ENCODE measurements around the gene SH3BP5L. TPM values are rescaled to one million over a fixed set of nuclear protein-coding genes. Genes with fewer than 3 reads are reported as not detected.
"Not testable (repeated sequence)": the region's sequence is repeated elsewhere in the genome, so short reads cannot be mapped to it uniquely, and the experiment has no call there.

The SH3BP5L gene
- total and polyA plus RNA-seq, 2 experiments from 2014 or later = 2.8 to 26.1 TPM

DNA sequence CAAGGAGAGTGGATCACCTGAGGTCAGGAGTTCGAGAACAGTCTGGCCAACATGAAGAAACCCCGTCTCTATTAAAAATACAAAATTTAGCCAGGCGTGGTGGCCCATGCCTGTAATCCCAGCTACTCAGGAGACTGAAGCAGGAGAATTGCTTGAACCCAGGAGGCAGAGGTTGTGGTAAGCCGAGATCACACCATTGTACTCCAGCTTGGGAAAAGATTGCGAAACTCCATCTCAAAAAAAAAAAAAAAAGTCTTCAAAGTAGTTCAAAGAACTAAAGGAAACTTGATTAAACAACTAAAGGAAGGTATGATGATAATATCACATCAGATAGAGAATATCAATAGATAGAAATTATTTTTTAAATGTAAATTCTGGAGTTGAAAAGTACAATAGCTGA, 31.1 kb downstream of the SH3BP5L start:
- H3K4me3 ChIP-seq; H3K27ac Mint-ChIP-seq; H3K4me1 Mint-ChIP-seq; H3K4me3 Mint-ChIP-seq; H4K20me1 ChIP-seq (replicated peaks; ENCODE audit: insufficient read depth); H3K27me3 Mint-ChIP-seq (ENCODE audit: insufficient read depth, low read depth, poor library complexity); ATAC-seq; H3K36me3 ChIP-seq (ENCODE audit: insufficient read depth); H3K27me3 ChIP-seq (ENCODE audit: insufficient read depth); H3F3A ChIP-seq (replicated peaks; ENCODE audit: low read depth); H3K27ac ChIP-seq (ENCODE audit: low read depth); H3K9me2 ChIP-seq (ENCODE audit: insufficient read depth); H3K79me2 ChIP-seq (replicated peaks; ENCODE audit: insufficient read depth); H2AFZ ChIP-seq; H3K4me2 ChIP-seq; H3K4me1 ChIP-seq (ENCODE audit: insufficient read depth); DNase-seq (ENCODE audit: low spot score): not testable (repeated sequence)
- H3K36me3 Mint-ChIP-seq (ENCODE audit: low read depth) = peaks cover 15% of the 10 kb centered on the region
- H3K9me3 Mint-ChIP-seq = peaks cover 95% of the 10 kb centered on the region

DNA sequence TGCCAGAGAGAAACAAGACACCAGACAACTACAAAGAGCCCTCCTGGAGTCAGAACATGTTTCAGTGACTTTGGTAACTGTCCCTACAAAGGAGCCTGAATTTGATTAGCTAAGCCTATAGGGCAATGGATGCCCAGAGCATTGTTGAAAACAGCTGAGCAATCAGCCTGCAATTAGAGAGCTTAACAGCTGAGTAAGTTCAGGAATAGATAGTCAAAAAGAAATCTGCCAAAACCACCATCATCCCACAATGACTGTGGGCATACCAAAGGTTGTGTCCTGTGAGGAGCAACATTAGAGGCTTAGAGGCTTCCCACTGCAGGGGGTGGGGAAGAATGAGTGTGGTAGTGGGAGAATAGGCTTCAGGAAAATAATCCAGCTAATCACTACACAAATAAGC, 32.1 kb downstream of the SH3BP5L start:
- no peak overlapping the region for H3K27ac Mint-ChIP-seq
- no peak overlapping the region for H2AFZ ChIP-seq
- H3K4me3 ChIP-seq = no peak overlapping the region
- DNase-seq (ENCODE audit: low spot score) (no peak), ATAC-seq (no peak)
- no peak overlapping the region for H3K4me2 ChIP-seq
- H3K4me1 Mint-ChIP-seq = no peaks in the 10 kb centered on the region
- no peak overlapping the region for H3K27ac ChIP-seq (ENCODE audit: low read depth)
- no peaks in the 10 kb centered on the region for H3K79me2 ChIP-seq (replicated peaks; ENCODE audit: insufficient read depth)
- no peaks in the 10 kb centered on the region for H3K4me1 ChIP-seq (ENCODE audit: insufficient read depth)
- no peaks in the 10 kb centered on the region for H3K9me2 ChIP-seq (ENCODE audit: insufficient read depth)
- peaks cover 15% of the 10 kb centered on the region for H3K36me3 Mint-ChIP-seq (ENCODE audit: low read depth)
- no peaks in the 10 kb centered on the region for H3F3A ChIP-seq (replicated peaks; ENCODE audit: low read depth)
- H4K20me1 ChIP-seq (replicated peaks; ENCODE audit: insufficient read depth) = no peaks in the 10 kb centered on the region
- peaks cover 92% of the 10 kb centered on the region for H3K9me3 Mint-ChIP-seq
- H3K36me3 ChIP-seq (ENCODE audit: insufficient read depth) = no peaks in the 10 kb centered on the region
- no peaks in the 10 kb centered on the region for H3K27me3 ChIP-seq (ENCODE audit: insufficient read depth)
- H3K27me3 Mint-ChIP-seq (ENCODE audit: insufficient read depth, low read depth, poor library complexity) = peaks cover 3% of the 10 kb centered on the region
- no peak overlapping the region for H3K4me3 Mint-ChIP-seq
- no peak for TF ChIP-seq CREB1 (CRISPR knock-in tag; IDR thresholded peaks at IDR 0.05; ENCODE audit: low read depth)
- TF ChIP-seq, protein P1, sequence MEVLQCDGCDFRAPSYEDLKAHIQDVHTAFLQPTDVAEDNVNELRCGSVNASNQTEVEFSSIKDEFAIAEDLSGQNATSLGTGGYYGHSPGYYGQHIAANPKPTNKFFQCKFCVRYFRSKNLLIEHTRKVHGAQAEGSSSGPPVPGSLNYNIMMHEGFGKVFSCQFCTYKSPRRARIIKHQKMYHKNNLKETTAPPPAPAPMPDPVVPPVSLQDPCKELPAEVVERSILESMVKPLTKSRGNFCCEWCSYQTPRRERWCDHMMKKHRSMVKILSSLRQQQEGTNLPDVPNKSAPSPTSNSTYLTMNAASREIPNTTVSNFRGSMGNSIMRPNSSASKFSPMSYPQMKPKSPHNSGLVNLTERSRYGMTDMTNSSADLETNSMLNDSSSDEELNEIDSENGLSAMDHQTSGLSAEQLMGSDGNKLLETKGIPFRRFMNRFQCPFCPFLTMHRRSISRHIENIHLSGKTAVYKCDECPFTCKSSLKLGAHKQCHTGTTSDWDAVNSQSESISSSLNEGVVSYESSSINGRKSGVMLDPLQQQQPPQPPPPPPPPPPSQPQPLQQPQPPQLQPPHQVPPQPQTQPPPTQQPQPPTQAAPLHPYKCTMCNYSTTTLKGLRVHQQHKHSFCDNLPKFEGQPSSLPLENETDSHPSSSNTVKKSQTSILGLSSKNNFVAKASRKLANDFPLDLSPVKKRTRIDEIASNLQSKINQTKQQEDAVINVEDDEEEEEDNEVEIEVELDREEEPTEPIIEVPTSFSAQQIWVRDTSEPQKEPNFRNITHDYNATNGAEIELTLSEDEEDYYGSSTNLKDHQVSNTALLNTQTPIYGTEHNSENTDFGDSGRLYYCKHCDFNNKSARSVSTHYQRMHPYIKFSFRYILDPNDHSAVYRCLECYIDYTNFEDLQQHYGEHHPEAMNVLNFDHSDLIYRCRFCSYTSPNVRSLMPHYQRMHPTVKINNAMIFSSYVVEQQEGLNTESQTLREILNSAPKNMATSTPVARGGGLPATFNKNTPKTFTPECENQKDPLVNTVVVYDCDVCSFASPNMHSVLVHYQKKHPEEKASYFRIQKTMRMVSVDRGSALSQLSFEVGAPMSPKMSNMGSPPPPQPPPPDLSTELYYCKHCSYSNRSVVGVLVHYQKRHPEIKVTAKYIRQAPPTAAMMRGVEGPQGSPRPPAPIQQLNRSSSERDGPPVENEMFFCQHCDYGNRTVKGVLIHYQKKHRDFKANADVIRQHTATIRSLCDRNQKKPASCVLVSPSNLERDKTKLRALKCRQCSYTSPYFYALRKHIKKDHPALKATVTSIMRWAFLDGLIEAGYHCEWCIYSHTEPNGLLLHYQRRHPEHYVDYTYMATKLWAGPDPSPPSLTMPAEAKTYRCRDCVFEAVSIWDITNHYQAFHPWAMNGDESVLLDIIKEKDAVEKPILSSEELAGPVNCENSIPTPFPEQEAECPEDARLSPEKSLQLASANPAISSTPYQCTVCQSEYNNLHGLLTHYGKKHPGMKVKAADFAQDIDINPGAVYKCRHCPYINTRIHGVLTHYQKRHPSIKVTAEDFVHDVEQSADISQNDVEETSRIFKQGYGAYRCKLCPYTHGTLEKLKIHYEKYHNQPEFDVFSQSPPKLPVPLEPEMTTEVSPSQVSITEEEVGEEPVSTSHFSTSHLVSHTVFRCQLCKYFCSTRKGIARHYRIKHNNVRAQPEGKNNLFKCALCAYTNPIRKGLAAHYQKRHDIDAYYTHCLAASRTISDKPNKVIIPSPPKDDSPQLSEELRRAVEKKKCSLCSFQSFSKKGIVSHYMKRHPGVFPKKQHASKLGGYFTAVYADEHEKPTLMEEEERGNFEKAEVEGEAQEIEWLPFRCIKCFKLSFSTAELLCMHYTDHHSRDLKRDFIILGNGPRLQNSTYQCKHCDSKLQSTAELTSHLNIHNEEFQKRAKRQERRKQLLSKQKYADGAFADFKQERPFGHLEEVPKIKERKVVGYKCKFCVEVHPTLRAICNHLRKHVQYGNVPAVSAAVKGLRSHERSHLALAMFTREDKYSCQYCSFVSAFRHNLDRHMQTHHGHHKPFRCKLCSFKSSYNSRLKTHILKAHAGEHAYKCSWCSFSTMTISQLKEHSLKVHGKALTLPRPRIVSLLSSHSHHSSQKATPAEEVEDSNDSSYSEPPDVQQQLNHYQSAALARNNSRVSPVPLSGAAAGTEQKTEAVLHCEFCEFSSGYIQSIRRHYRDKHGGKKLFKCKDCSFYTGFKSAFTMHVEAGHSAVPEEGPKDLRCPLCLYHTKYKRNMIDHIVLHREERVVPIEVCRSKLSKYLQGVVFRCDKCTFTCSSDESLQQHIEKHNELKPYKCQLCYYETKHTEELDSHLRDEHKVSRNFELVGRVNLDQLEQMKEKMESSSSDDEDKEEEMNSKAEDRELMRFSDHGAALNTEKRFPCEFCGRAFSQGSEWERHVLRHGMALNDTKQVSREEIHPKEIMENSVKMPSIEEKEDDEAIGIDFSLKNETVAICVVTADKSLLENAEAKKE (CRISPR knock-in tag; IDR thresholded peaks at IDR 0.05) = no peak
- TF ChIP-seq EZH2phosphoT487 (IDR thresholded peaks at IDR 0.05; ENCODE audit: unreplicated experiment) = no peak
- no peak for TF ChIP-seq ZNF331 (CRISPR knock-in tag; IDR thresholded peaks at IDR 0.05; ENCODE audit: low read depth)
- TF ChIP-seq, protein P2, sequence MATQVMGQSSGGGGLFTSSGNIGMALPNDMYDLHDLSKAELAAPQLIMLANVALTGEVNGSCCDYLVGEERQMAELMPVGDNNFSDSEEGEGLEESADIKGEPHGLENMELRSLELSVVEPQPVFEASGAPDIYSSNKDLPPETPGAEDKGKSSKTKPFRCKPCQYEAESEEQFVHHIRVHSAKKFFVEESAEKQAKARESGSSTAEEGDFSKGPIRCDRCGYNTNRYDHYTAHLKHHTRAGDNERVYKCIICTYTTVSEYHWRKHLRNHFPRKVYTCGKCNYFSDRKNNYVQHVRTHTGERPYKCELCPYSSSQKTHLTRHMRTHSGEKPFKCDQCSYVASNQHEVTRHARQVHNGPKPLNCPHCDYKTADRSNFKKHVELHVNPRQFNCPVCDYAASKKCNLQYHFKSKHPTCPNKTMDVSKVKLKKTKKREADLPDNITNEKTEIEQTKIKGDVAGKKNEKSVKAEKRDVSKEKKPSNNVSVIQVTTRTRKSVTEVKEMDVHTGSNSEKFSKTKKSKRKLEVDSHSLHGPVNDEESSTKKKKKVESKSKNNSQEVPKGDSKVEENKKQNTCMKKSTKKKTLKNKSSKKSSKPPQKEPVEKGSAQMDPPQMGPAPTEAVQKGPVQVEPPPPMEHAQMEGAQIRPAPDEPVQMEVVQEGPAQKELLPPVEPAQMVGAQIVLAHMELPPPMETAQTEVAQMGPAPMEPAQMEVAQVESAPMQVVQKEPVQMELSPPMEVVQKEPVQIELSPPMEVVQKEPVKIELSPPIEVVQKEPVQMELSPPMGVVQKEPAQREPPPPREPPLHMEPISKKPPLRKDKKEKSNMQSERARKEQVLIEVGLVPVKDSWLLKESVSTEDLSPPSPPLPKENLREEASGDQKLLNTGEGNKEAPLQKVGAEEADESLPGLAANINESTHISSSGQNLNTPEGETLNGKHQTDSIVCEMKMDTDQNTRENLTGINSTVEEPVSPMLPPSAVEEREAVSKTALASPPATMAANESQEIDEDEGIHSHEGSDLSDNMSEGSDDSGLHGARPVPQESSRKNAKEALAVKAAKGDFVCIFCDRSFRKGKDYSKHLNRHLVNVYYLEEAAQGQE (IDR thresholded peaks at IDR 0.05; ENCODE audit: unreplicated experiment) = no peak
- TF ChIP-seq, protein P3, sequence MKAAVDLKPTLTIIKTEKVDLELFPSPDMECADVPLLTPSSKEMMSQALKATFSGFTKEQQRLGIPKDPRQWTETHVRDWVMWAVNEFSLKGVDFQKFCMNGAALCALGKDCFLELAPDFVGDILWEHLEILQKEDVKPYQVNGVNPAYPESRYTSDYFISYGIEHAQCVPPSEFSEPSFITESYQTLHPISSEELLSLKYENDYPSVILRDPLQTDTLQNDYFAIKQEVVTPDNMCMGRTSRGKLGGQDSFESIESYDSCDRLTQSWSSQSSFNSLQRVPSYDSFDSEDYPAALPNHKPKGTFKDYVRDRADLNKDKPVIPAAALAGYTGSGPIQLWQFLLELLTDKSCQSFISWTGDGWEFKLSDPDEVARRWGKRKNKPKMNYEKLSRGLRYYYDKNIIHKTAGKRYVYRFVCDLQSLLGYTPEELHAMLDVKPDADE (IDR thresholded peaks at IDR 0.05) = no peak
- no peak for TF ChIP-seq STAT1 (IDR thresholded peaks at IDR 0.05; ENCODE audit: unreplicated experiment)
- TF ChIP-seq EZH2 (IDR thresholded peaks at IDR 0.05; ENCODE audit: low read depth, unreplicated experiment) = no peak
- TF ChIP-seq POLR2AphosphoS5 (IDR thresholded peaks at IDR 0.05; ENCODE audit: low read depth) = no peak
- TF ChIP-seq JUNB (IDR thresholded peaks at IDR 0.05; ENCODE audit: unreplicated experiment) = no peak
- TF ChIP-seq NANOG (IDR thresholded peaks at IDR 0.05; ENCODE audit: borderline replicate concordance) = no peak
- TF ChIP-seq ZNF114 (CRISPR knock-in tag; IDR thresholded peaks at IDR 0.05) = no peak

Data from GM23338 (cell line).